Liver (tissue), 9 donors: ENCODE data around the gene PGAM5. TPM values are rescaled to one million over a fixed set of nuclear protein-coding genes. Genes with fewer than 3 reads are reported as not detected.

Experiments
- DNase-seq: peaks from one replicate; pipeline ENCODE4 v3.0.0-alpha.2; 2017; ENCODE audit warnings: low spot score
- H3K27ac ChIP-seq, 2 donors: one replicate each; pipeline ENCODE4 v1.7.0; 2013; ENCODE audit warnings: inconsistent platforms in 2 of 2, low read length in 2 of 2, control low read depth in 1 of 2, low read depth in 1 of 2, mild to moderate bottlenecking in 1 of 2
- H3K27me3 ChIP-seq, 4 donors: one replicate each; pipeline versions ENCODE4 v1.6.1 to v1.7.0; 2013; ENCODE audit warnings: low read length in 3 of 4, inconsistent platforms in 1 of 4, mild to moderate bottlenecking in 1 of 4, moderate library complexity in 1 of 4; ENCODE audit not compliant: control insufficient read depth in 4 of 4, insufficient read depth in 4 of 4
- H3K36me3 ChIP-seq, 4 donors: one replicate each; pipeline versions ENCODE4 v1.6.1 to v1.7.0; 2013; ENCODE audit warnings: low read length in 3 of 4, mild to moderate bottlenecking in 3 of 4, low read depth in 1 of 4, moderate library complexity in 1 of 4; ENCODE audit not compliant: control insufficient read depth in 4 of 4, insufficient read depth in 3 of 4
- H3K4me1 ChIP-seq, 4 donors: one replicate each; pipeline versions ENCODE4 v1.6.1 to v1.7.0; 2013; ENCODE audit warnings: low read length in 3 of 4, mild to moderate bottlenecking in 3 of 4, moderate library complexity in 1 of 4; ENCODE audit not compliant: control insufficient read depth in 4 of 4, insufficient read depth in 4 of 4
- H3K4me3 ChIP-seq, 3 donors: one replicate each; pipeline versions ENCODE4 v1.6.1 to v1.7.0; 2013; ENCODE audit warnings: low read length in 3 of 3, control low read depth in 1 of 3, low read depth in 1 of 3, mild to moderate bottlenecking in 1 of 3
- H3K9ac ChIP-seq, 2 donors: one replicate each; pipeline ENCODE4 v1.7.0; 2013; ENCODE audit warnings: low read length in 2 of 2, mild to moderate bottlenecking in 2 of 2, moderate library complexity in 2 of 2, control low read depth in 1 of 2, low read depth in 1 of 2
- H3K9me3 ChIP-seq, 4 donors: one replicate each; pipeline versions ENCODE4 v1.6.1 to v1.7.0; 2013; ENCODE audit warnings: low read length in 3 of 4; ENCODE audit not compliant: control insufficient read depth in 4 of 4
- CTCF ChIP-seq: fragments of 150-350 bp; IDR thresholded peaks from 2 replicates; pipeline ENCODE4 v1.5.1; 2017; ENCODE audit warnings: improper control_type of control experiment, low read depth, low read length; ENCODE audit not compliant: missing input control
- FOXA1 ChIP-seq: IDR thresholded peaks from 2 replicates; pipeline ENCODE4 v1.6.1; 2016; ENCODE audit warnings: antibody characterized with exemption
- FOXA2 ChIP-seq: IDR thresholded peaks from 2 replicates; pipeline ENCODE4 v1.6.1; 2016; ENCODE audit warnings: antibody characterized with exemption
- GABPA ChIP-seq, 2 donors: IDR thresholded peaks in 1 of 2; conservative IDR thresholded peaks in 1 of 2; 2 replicates each; pipeline ENCODE4 v1.6.1; 2016; ENCODE audit warnings: antibody characterized with exemption in 2 of 2, mild to moderate bottlenecking in 1 of 2, moderate library complexity in 1 of 2
- HNF4G ChIP-seq: IDR thresholded peaks from 2 replicates; pipeline ENCODE4 v1.6.1; 2016; ENCODE audit warnings: antibody characterized with exemption
- JUND ChIP-seq, 2 donors: IDR thresholded peaks; 2 replicates each; pipeline ENCODE4 v1.6.1; 2016; ENCODE audit warnings: antibody characterized with exemption in 2 of 2
- RAD21 ChIP-seq, 2 donors: IDR thresholded peaks; 2 replicates each; pipeline ENCODE4 v1.6.1; 2016; ENCODE audit warnings: antibody characterized with exemption in 2 of 2, mild to moderate bottlenecking in 2 of 2
- REST ChIP-seq: IDR thresholded peaks from 2 replicates; pipeline ENCODE4 v1.6.1; 2016; ENCODE audit warnings: antibody characterized with exemption, mild to moderate bottlenecking
- RXRA ChIP-seq, 2 donors: IDR thresholded peaks; 2 replicates each; pipeline ENCODE4 v1.6.1; 2017 to 2018; ENCODE audit warnings: antibody characterized with exemption in 2 of 2, mild to moderate bottlenecking in 1 of 2
- SP1 ChIP-seq: IDR thresholded peaks from 2 replicates; pipeline ENCODE4 v1.6.1; 2018; ENCODE audit warnings: antibody characterized with exemption, mild to moderate bottlenecking
- TAF1 ChIP-seq: conservative IDR thresholded peaks from 2 replicates; pipeline ENCODE4 v1.6.1; 2016; ENCODE audit warnings: antibody characterized with exemption, mild to moderate bottlenecking
- YY1 ChIP-seq: IDR thresholded peaks from 2 replicates; pipeline ENCODE4 v1.6.1; 2016; ENCODE audit warnings: antibody characterized with exemption, mild to moderate bottlenecking
- WGBS: extraction: QIAGEN DNeasy Blood & Tissue Kit; methylation state at CpG from one replicate; pipeline ENCODE4 v1.1.7; 2013; 5-methylcytosine and 5-hydroxymethylcytosine counted together
- polyA plus RNA-seq, 2 donors: library from polyadenylated mRNA; stranded (reverse) in 1 of 2; unstranded in 1 of 2; fragments of 200-250 nt in 1 of 2; fragments of >200 nt in 1 of 2; fragmentation: Nextera tagmentation in 1 of 2; extraction: Ambion mirVana in 1 of 2; gene quantifications; one replicate each; pipeline versions ENCODE4 v1.2.1 to v1.2.3, GENCODE V29; 2013 to 2015
- total RNA-seq, 2 donors: library from RNA; depleted of rRNA; stranded (reverse); fragments of >200 nt; gene quantifications; one replicate each; pipeline ENCODE4 v1.2.3, GENCODE V29; 2014
- TF ChIP-seq, protein P1 (sequence below): IDR thresholded peaks from 2 replicates; pipeline ENCODE4 v1.6.1; 2016; ENCODE audit warnings: antibody characterized with exemption
- TF ChIP-seq, protein P2 (sequence below): IDR thresholded peaks from 2 replicates; pipeline ENCODE4 v1.6.1; 2016; ENCODE audit warnings: antibody characterized with exemption
- TF ChIP-seq, protein P3 (sequence below): IDR thresholded peaks from 2 replicates; pipeline ENCODE4 v1.6.1; 2016; ENCODE audit warnings: antibody characterized with exemption
- donor health status: healthy.
- donor health status: healthy.
- donor health status: healthy.
- donor health status: healthy.
- donor health status: healthy.

The PGAM5 gene
- total and polyA plus RNA-seq, 4 donors: 6.3 to 34.0 (median 22.2) TPM

- no peaks in the 10 kb centered on the region for H3K27me3 ChIP-seq
- no peaks in the 10 kb centered on the region for H3K9me3 ChIP-seq
- WGBS: 97% methylated on average over 31 of the region's 31 CpGs
- H3K4me3 ChIP-seq: no peak overlapping the region
- peaks cover 24 to 65% (median 27%) of the 10 kb centered on the region in 4 donors for H3K36me3 ChIP-seq
- H3K27ac ChIP-seq: no peak overlapping the region
- DNase-seq: no peak
- TF ChIP-seq RAD21 (IDR thresholded peaks at IDR 0.05): no peak
- no peak for TF ChIP-seq RXRA (IDR thresholded peaks at IDR 0.05)
- TF ChIP-seq REST: no peak
- no peak for TF ChIP-seq TAF1
- TF ChIP-seq GABPA (IDR thresholded peaks at IDR 0.05 in 1 of 2, conservative IDR thresholded peaks at IDR 0.05 in 1 of 2): no peak
- TF ChIP-seq, protein P1, sequence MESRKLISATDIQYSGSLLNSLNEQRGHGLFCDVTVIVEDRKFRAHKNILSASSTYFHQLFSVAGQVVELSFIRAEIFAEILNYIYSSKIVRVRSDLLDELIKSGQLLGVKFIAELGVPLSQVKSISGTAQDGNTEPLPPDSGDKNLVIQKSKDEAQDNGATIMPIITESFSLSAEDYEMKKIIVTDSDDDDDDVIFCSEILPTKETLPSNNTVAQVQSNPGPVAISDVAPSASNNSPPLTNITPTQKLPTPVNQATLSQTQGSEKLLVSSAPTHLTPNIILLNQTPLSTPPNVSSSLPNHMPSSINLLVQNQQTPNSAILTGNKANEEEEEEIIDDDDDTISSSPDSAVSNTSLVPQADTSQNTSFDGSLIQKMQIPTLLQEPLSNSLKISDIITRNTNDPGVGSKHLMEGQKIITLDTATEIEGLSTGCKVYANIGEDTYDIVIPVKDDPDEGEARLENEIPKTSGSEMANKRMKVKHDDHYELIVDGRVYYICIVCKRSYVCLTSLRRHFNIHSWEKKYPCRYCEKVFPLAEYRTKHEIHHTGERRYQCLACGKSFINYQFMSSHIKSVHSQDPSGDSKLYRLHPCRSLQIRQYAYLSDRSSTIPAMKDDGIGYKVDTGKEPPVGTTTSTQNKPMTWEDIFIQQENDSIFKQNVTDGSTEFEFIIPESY: no peak
- TF ChIP-seq, protein P2, sequence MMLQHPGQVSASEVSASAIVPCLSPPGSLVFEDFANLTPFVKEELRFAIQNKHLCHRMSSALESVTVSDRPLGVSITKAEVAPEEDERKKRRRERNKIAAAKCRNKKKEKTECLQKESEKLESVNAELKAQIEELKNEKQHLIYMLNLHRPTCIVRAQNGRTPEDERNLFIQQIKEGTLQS: no peak
- no peak for TF ChIP-seq SP1
- peaks cover 0 to 3% (median 1%) of the 10 kb centered on the region in 4 donors for H3K4me1 ChIP-seq
- H3K9ac ChIP-seq: no peak overlapping the region
Observed at GRCh38 chr12:132719141-132719953, 8.7 kb downstream of the PGAM5 start.

DNA sequence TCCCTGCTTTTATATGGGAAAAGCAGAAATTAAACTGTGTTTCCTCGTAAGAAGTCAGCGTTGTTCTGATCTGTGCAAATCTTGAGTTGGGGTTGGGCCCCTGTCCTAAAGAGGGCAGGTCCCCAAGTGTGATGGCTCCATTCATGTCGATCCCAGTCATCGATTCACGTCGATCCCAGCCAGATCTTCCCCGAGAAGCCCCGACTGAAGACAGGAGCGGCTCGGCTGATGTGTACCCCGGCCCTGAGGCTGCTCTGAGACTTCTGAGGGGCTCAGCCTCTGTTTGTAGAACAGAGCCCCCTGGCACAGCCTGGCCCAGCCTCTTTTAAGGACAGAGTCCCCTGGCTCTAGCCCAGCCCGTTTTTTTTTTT is 9.3 kb downstream of the PGAM5 start:
- WGBS: 96% methylated on average over 12 of the region's 12 CpGs
- Histone ChIP-seq H3K4me1 (peaks cover 0 to 3% (median 1%) of the 10 kb centered on the region in 4 donors), H3K9me3 (no peaks in the 10 kb centered on the region), H3K9ac (no peak overlapping the region), H3K36me3 (peaks cover 23 to 67% (median 27%) of the 10 kb centered on the region in 4 donors), H3K27me3 (no peaks in the 10 kb centered on the region), H3K4me3 (no peak overlapping the region), H3K27ac (no peak overlapping the region)
- DNase-seq: no peak
- TF ChIP-seq, protein P2: no peak
- TF ChIP-seq TAF1: no peak
- TF ChIP-seq, protein P3, sequence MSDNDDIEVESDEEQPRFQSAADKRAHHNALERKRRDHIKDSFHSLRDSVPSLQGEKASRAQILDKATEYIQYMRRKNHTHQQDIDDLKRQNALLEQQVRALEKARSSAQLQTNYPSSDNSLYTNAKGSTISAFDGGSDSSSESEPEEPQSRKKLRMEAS: no peak
- TF ChIP-seq HNF4G: no peak
- no peak for TF ChIP-seq JUND (IDR thresholded peaks at IDR 0.05)
- TF ChIP-seq YY1: no peak
- no peak for TF ChIP-seq FOXA1
- no peak for TF ChIP-seq FOXA2
- no peak for TF ChIP-seq CTCF
